ENCODE measurements around the gene CLGN. TPM values are rescaled to one million over a fixed set of nuclear protein-coding genes. Genes with fewer than 3 reads are reported as not detected.

CLGN gene
- polyA plus RNA-seq, 3 donors, result 0.04 to 0.54 (median 0.10) TPM

DNA sequence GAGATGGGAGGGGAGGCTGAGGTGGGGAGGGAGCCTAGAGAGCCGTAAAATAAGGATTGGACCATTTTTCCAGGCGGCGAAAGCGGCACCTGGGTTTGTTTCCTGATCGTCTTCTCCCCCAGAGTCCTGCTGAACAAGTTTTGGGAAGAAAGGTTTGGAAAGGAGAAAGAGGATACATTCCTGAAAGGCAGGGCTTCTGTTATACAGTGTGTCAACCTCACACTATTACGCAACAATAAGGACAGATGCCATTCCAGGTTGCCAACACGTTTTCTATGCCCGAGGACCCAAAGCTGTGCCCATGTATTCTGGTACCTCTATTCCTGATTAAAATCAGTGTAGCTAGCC is 53.3 kb downstream of the CLGN start:
- Histone ChIP-seq H3K9me3 (replicated peaks in 1 of 2; ENCODE audit: control insufficient read depth in 1 of 2, insufficient read depth in 1 of 2, low read length in 2 of 2) (no peaks in the 10 kb centered on the region), H3K27me3 (ENCODE audit: control insufficient read depth in 2 of 2, insufficient read depth in 2 of 2, low read length in 2 of 2) (no peaks in the 10 kb centered on the region), H4K20me1 (ENCODE audit: insufficient read depth, low read length) (peaks cover 7% of the 10 kb centered on the region), H3K4me3 (replicated peaks in 1 of 3; ENCODE audit: low read depth in 2 of 3, low read length in 3 of 3) (peak overlapping the region; percentile 74 to 86 (median 85)), H2AFZ (ENCODE audit: insufficient read depth, low read depth, low read length, poor library complexity, severe bottlenecking) (peak overlapping the region; percentile 96), H3K79me2 (ENCODE audit: insufficient read depth, low read length) (peaks cover 36% of the 10 kb centered on the region), H3K4me1 (ENCODE audit: control insufficient read depth in 1 of 2, insufficient read depth in 2 of 2, low read length in 2 of 2) (peaks cover 15 to 16% of the 10 kb centered on the region in 2 donors), H3K9ac (ENCODE audit: insufficient read depth, low read length, poor library complexity, severe bottlenecking) (peak overlapping the region; percentile 75), H3K36me3 (replicated peaks in 1 of 2; ENCODE audit: control insufficient read depth in 1 of 2, insufficient read depth in 2 of 2, low read length in 2 of 2) (peaks cover 0 to 2% of the 10 kb centered on the region in 2 donors), H3K4me2 (replicated peaks; ENCODE audit: extremely low read depth, low read length, poor library complexity, severe bottlenecking) (peak overlapping the region; percentile 95), H3K27ac (ENCODE audit: low read depth in 1 of 2, low read length in 2 of 2) (peak overlapping the region in 1 of 2 donors; percentile 75)
- intact Hi-C loops (cut with micrococcal nuclease), result loop anchor here in 1 of 2 donors (5.0 kb wide), 1 partner anchor 148 kb away; the partner anchor contains the start of gene ELMOD2
- Mint-ChIP-seq H3K4me1 (peaks cover 22% of the 10 kb centered on the region), H3K36me3 (peaks cover 2% of the 10 kb centered on the region in 2 donors), H3K27ac (peak overlapping the region in 5 of 7 donors; percentile 28 to 82 (median 50)), H3K9me3 (no peaks in the 10 kb centered on the region), H3K27me3 (ENCODE audit: low read depth in 3 of 3) (no peaks in the 10 kb centered on the region), H3K4me3 (no peak overlapping the region)
- peak in 2 of 3 donors; percentile 20 to 22 for DNase-seq
- TF ChIP-seq, protein P1, sequence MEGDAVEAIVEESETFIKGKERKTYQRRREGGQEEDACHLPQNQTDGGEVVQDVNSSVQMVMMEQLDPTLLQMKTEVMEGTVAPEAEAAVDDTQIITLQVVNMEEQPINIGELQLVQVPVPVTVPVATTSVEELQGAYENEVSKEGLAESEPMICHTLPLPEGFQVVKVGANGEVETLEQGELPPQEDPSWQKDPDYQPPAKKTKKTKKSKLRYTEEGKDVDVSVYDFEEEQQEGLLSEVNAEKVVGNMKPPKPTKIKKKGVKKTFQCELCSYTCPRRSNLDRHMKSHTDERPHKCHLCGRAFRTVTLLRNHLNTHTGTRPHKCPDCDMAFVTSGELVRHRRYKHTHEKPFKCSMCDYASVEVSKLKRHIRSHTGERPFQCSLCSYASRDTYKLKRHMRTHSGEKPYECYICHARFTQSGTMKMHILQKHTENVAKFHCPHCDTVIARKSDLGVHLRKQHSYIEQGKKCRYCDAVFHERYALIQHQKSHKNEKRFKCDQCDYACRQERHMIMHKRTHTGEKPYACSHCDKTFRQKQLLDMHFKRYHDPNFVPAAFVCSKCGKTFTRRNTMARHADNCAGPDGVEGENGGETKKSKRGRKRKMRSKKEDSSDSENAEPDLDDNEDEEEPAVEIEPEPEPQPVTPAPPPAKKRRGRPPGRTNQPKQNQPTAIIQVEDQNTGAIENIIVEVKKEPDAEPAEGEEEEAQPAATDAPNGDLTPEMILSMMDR (IDR thresholded peaks at IDR 0.05), result no peak
- WGBS (ENCODE audit: insufficient coverage), result 33% methylated on average over 3 of the region's 8 CpGs

DNA sequence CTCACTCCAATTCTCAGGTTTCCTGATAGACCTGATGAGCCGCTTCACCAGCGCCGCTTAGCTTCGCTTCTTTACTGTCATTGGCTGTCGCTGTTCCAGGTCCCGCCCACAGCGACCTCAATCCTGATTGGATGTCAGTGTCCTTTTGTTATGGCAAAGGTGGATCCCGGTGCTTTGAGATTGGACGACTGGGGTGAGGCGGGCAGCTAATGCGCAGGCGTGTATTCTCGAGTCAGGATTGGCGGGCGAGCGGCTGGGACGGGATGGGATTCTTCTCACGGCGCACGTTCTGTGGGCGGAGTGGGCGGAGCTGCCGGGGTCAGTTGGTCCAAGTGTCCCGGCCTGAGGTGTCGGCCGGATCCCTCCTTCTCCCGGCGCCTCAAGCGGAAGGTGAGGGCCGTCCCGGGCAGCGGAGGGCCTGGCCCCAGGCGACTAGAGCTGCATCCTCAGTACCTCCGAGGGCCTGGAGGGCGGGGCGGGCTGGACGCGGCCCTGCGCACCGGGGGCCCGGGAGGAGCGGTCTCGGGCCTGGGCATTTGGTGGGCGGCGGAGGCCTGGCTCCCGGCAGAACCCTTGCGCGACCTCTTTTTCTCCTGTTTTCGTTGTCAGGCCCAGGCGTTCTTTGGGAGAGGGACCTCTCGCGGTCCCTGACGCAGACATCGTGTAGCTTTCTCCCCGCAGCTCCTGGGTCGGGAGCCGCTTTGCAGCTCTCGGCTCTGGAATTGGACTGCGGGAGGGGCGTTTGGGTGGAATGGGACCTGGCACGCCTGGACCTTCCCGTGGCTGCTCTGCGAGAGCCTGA is 53.9 kb downstream of the CLGN start, which contains the start of gene SCOC:
Gene SCOC, plus strand, starts transcription at position 319 of the 802 bp plus-strand sequence. CDS start 5,525 bp downstream, outside the sequence.
- Histone ChIP-seq H3K9me3 (replicated peaks in 1 of 2; ENCODE audit: control insufficient read depth in 1 of 2, insufficient read depth in 1 of 2, low read length in 2 of 2) (no peaks in the 10 kb centered on the region), H3K27ac (ENCODE audit: low read depth in 1 of 2, low read length in 2 of 2) (peak within 1 kb of the TSS; percentile 40 to 75), H3K4me2 (replicated peaks; ENCODE audit: extremely low read depth, low read length, poor library complexity, severe bottlenecking) (peak within 1 kb of the TSS; percentile 95), H3K4me1 (ENCODE audit: control insufficient read depth in 1 of 2, insufficient read depth in 2 of 2, low read length in 2 of 2) (peaks cover 15 to 16% of the 10 kb centered on the region in 2 donors), H3K9ac (ENCODE audit: insufficient read depth, low read length, poor library complexity, severe bottlenecking) (peak within 1 kb of the TSS; percentile 75), H3K79me2 (ENCODE audit: insufficient read depth, low read length) (peaks cover 36% of the 10 kb centered on the region), H3K4me3 (replicated peaks in 1 of 3; ENCODE audit: low read depth in 2 of 3, low read length in 3 of 3) (peak within 1 kb of the TSS; percentile 74 to 86 (median 85)), H4K20me1 (ENCODE audit: insufficient read depth, low read length) (peaks cover 7% of the 10 kb centered on the region), H3K36me3 (replicated peaks in 1 of 2; ENCODE audit: control insufficient read depth in 1 of 2, insufficient read depth in 2 of 2, low read length in 2 of 2) (no peaks in the 10 kb centered on the region), H2AFZ (ENCODE audit: insufficient read depth, low read depth, low read length, poor library complexity, severe bottlenecking) (peak within 1 kb of the TSS; percentile 96), H3K27me3 (ENCODE audit: control insufficient read depth in 2 of 2, insufficient read depth in 2 of 2, low read length in 2 of 2) (no peaks in the 10 kb centered on the region)
- intact Hi-C loops (cut with micrococcal nuclease), result loop anchor here in 1 of 2 donors (5.0 kb wide), 1 partner anchor 149 kb away; the partner anchor contains the start of gene ELMOD2
- TF ChIP-seq, protein P1 (IDR thresholded peaks at IDR 0.05), result no peak
- peaks cover 22% of the 10 kb centered on the region for H3K4me1 Mint-ChIP-seq
- H3K27me3 Mint-ChIP-seq (ENCODE audit: low read depth in 3 of 3), result no peaks in the 10 kb centered on the region
- no peak within 1 kb of the TSS for H3K4me3 Mint-ChIP-seq
- DNase-seq, result peak; percentile 96 to 98 (median 96)
- 0% methylated on average over 56 of the region's 63 CpGs for WGBS (ENCODE audit: insufficient coverage)
- H3K36me3 Mint-ChIP-seq, result no peaks in the 10 kb centered on the region
- no peaks in the 10 kb centered on the region for H3K9me3 Mint-ChIP-seq
- peak within 1 kb of the TSS in 5 of 7 donors; percentile 28 to 82 (median 50) for H3K27ac Mint-ChIP-seq
